Measurements from ENCODE around the gene SGPP2.

The SGPP2 gene

GRCh38 chr2:222525811-222526210, 101.5 kb downstream of the SGPP2 start:
- DNase-seq (ENCODE audit: low read depth in 2 of 2), result no peak

DNA sequence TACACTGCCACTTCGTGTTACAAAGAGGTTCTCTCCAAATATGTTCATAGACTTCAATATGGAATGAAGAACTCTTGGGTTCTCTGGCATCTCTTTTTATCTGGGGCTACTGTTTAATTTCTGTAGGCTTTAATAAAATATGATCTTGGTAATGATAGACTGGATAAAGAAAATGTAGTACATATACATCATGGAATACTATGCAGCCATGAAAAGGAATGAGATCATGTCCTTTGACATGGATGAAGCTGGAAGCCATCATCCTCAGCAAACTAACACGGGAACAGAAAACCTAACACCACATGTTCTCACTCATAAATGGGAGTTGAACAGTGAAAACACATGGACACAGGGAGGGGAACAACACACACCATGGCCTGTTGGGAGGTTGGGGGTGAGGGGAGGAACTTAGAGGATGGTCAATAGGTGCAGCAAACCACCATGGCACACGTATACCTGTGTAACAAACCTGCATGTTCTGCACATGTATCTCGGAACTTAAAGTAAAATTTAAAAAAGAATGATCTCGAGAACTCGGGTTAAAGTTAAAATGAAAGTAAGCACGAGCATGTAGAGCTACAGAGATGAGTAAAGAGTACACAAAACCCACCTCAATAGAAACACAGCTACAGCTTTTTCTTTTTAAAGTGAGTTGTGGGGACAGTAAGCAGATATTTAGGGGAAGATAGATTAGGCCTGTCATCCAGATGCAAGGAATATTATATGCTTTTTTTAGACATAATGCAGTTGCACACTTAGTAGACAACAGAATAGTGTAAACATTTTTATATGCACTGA, 102.3 kb downstream of the SGPP2 start:
- no peak for DNase-seq (ENCODE audit: low read depth in 2 of 2)

DNA sequence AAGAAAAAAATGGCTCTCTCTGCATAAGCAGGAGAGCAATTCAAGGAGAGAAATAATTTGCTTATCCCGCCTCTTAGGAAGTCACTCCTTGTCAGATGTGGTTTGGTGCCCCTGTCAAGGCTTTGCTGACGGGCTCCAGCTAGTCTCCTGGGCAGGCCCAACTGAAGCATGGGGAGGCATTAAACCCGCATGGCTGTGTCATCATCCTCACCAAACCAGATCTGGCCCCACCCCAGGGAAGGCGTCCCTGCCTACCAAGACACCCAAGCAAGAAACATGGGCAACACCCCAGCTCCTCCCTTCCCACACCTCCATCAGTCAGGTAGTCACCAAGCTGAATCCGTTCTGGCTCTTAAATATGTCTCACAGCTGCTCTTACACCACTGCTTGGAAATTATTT, 108.0 kb downstream of the SGPP2 start:
- DNase-seq (ENCODE audit: low read depth in 2 of 2), result no peak

- DNase-seq (ENCODE audit: low read depth in 2 of 2), result no peak
These were observed 111.1 kb downstream of the SGPP2 start for GRCh38 chr2:222535477-222535876.

DNA sequence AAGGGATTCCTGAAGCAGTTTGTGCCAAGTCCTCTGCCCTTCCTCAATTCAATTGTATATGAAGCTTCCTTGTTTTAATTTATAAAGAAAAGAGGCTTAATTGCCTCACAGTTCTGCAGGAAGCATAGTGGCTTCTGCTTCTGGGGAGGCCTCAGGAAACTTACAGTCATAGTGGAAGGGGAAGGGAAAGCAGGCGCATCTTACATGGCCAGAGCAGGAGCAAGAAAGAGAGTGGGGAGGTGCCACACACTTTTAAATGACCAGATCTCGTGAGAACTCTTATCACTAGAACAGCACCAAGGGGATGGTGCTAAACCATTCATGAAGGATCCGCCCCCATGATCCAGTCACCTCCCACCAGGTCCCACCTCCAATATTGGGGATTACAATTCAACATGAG, 114.2 kb downstream of the SGPP2 start:
- DNase-seq (ENCODE audit: low read depth in 2 of 2), result no peak

DNA sequence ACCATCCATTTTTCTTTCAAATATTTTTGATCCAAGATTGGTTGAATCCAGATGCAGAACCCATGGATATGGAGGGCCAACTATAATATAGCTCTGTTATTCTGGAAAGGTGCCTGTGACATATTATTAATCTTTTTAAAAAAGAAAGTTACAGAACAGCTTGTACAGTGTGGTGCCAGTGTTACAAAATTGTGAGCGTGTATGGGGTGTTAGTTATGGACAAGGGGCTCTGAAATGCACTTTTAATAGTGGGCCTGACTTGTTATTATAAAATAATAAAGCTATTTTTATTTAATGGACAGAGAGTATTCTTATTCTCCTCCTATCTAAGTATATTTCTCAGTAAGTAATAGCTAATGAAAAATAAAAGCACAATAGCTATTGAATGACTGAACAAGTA, 120.3 kb downstream of the SGPP2 start:
- no peak for DNase-seq (ENCODE audit: low read depth in 2 of 2)

GRCh38 chr2:222545823-222546795, 121.8 kb downstream of the SGPP2 start:
- no peak for DNase-seq (ENCODE audit: low read depth in 2 of 2)

DNA sequence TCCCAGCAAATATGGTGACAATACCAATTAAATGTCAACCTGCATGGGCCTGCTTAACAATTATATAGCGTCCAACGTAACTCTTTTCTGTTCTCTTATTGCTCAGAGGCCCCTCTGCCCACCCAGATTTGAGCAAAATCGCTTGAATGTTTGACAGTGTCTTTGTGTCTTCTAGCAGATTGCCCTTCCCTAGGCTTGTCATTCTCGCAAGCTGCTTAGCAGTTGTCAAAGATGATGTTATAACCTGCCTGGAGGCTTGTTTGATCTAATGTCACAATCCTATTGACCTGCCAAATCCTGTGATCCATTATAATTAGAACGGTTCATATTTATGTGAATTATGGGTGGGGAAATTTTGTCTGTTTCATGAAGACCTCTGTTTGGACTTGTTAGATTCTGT, 122.7 kb downstream of the SGPP2 start:
- no peak for DNase-seq (ENCODE audit: low read depth in 2 of 2)

GRCh38 chr2:222548992-222549391, 124.6 kb downstream of the SGPP2 start:
- no peak for DNase-seq (ENCODE audit: low read depth in 2 of 2)

DNA sequence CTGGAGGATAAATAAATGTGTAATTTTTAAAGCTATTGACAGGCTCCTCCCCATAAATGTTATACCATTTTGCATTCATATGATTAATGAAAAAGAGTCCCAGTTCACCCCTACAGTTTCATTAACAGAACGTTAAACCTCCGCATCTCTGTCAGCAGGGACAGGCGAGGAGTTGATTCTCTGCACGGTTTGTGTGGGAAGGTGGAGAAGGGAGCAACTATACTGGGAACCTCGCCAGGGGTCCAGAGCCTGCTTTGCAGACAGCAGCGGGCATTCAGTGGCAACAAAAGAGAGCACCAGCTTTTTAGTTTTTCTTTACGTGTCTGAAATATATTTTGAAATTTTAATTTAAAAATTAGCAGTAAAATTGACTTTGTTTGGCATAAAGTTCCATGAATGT, 130.2 kb downstream of the SGPP2 start:
- no peak for DNase-seq (ENCODE audit: low read depth in 2 of 2)

DNA sequence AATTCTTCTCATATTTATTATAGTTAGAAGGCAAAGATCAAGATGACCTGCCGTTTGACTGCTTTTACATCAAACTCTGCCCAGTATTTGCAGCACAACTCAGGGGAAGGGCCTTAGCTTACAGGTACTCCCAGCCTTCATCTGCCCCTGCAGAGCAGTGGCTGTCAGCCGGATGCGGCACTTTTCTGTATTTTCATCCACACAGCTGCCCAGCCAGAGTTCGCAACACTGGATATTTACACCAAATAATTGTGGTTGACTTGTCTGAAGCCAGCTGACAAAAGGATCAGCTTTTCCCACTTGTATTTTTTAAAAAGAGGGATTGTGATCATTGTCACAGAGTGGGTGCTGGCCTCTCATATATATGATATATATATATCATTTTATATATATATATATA, 136.8 kb downstream of the SGPP2 start:
- DNase-seq (ENCODE audit: low read depth in 2 of 2), result no peak

DNA sequence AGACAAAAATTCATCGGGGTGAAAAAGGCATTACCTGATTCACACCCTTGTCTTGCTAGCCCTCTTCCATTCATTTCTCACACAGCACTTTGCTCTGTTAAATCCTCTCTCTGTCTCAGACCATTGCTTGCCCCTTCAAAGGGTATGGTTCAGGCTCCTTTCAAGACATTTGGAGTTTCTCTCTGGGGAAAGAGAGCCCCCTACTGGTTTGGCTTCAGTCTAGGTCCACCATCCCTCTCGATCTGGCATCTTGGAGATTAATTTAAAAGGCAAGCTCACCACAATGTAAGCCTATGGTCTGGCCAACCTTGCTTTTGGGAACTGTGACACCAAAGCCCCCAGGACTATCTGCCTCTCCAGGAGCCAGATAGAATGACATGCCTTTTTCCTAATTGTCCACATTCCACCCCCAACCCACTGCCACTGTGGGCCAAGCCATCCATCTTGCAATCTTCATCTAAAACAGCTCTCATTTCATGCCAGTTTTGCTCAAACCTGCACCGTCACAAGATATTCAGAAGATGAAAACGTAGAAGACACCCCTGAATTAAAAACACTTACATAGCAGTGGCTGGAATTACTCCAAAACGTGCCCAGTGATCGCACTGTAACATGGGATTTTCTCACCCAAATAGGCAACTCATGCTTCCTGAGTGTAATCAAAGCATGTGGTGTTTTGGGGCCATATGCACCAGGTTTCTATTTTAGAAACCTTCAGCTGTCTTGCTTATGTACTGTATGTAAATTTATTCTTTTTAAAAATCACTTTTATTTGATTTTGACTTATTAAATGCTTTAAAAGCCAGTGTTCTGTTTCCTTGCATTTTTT, 137.7 kb downstream of the SGPP2 start:
- DNase-seq (ENCODE audit: low read depth in 2 of 2), result no peak

DNA sequence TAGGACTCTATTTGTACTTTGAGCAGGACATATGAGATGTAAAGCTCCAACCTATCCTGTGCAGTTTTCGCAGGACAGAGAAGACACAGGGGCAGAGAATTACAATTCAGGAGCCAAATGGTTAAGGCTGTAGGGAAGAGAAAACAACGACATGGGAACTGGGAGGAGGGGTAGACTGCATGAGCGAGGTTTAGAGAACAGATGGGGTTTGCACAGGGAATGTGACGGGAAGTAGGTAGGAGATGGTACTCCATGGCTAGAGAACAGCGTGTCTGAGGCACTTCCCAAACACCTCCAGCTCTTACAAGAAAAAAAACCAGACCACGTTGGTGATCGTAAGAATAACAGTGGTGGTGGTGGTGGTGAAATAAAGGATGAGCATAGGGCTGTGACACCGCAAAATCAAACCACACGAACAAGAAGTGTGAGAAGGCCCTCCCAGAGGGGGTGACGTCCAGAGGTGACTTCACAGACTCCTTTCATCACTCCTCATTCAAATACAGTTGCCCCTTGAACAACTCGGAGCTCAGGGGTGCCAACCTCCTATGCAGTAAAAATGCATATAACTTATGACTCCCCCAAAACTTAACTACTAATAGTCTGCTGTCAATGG, 138.9 kb downstream of the SGPP2 start:
- no peak for DNase-seq (ENCODE audit: low read depth in 2 of 2)

GRCh38 chr2:222563936-222564335, 139.6 kb downstream of the SGPP2 start:
- DNase-seq (ENCODE audit: low read depth in 2 of 2), result no peak

- no peak for DNase-seq (ENCODE audit: low read depth in 2 of 2)
These were observed 141.9 kb downstream of the SGPP2 start for GRCh38 chr2:222566229-222566628.

GRCh38 chr2:222568865-222569264, 144.5 kb downstream of the SGPP2 start:
- DNase-seq (ENCODE audit: low read depth in 2 of 2), result no peak

DNA sequence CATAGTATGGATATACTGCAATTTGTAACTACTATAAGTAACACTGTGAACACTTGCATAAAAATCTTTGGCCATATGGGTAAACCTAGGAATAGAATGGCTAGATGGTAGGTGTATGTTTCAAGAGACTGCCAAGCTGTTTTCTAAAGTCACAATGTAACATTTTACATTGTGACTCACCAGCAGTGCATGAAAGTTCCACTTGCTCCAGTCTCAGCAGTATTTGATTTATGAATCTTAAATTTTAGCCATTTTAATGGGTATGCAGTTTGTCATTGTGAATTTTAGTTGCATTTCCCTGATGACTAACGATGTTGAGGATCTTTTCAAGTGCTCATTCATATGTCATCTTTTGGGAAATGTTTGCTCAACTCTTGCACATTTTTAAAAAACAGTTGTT, 145.5 kb downstream of the SGPP2 start:
- DNase-seq (ENCODE audit: low read depth in 2 of 2), result no peak

DNA sequence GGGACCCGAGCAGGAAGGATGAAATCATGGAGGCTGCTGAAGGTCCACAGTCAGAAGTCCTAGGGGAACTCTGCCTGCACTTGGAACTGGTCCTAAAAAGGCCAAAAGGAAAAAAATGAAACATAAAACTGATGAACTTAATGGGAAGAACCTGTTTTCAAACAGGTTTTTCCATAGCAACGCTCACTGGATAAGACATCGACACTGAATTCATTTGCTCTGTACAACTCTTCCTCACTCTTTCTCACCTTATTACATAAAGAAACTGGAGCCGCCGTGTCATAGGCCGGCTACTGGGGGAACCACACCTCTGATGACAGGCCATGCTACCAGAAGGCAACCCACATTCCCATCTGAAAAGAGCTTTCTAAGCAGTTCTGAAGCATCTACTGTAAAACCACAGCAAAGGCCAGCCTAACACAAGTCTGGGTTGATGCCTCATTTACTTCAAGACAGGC, 147.9 kb downstream of the SGPP2 start:
- DNase-seq (ENCODE audit: low read depth in 2 of 2), result no peak

DNA sequence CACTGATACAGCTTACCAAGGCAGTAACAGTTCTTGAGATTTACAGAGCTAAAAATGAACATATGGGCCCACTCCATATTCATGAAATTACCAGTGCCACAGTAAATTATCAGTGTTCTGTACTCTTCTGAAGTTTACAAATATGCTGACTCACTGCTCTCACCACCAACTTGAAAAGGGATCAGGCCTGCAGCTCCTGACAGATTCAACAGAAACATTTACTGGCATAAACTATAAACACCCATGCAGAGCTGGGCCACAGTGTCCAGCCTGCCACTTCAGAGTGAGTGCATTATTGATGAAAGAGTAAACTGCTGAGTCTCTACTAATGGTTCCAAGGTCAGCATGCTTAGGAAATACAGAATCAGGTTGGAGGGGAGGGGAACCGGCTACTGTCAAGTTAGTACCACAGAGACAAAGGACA, 148.4 kb downstream of the SGPP2 start:
- no peak for DNase-seq (ENCODE audit: low read depth in 2 of 2)

DNA sequence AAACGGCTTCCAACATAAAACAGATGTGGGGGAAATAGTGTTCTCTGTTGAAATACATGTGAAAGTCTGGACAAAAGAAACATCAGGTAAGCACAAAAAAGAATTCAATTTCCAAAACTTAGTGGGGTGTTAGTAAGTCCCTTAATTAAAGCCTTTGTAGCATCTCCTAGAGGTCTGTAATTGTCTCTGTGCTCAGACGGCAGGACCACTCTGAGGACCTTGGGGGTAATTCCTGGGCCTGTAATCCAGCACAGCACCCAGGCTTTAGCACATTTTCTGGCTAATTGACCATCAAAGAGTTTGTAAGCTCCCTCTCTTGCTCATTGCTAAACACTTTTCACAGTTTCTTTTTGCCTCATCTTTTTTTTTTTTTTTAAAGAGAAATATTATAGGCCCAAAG, 151.3 kb downstream of the SGPP2 start:
- no peak for DNase-seq (ENCODE audit: low read depth in 2 of 2)
